Measurements from ENCODE around the gene MRFAP1L1.

DNA sequence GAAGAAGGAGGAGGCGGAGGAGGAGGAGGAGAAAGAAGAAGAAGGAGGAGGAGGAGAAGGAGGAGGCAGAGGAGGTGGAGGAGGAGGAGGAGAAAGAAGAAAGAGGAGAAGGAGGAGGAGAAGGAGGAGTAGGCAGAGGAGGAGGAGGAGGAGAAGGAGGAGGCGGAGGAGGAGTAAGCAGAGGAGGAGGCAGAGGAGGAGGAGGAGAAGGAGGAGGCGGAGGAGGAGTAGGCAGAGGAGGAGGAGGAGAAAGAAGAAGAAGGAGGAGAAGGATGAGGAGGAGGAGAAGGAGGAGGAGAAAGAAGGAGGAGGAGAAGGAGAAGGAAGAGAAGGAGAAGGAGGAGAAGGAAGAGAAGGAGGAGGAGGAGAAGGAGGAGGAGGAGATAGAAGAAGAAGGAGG is 49.2 kb downstream of the MRFAP1L1 start:
- TF ChIP-seq TAF1 (conservative IDR thresholded peaks at IDR 0.05) (no peak), GABPA (IDR thresholded peaks at IDR 0.05 in 1 of 2, conservative IDR thresholded peaks at IDR 0.05 in 1 of 2) (no peak), JUND (IDR thresholded peaks at IDR 0.05) (no peak), EGR1 (IDR thresholded peaks at IDR 0.05; ENCODE audit: low read depth in 2 of 2) (no peak)
- TF ChIP-seq, protein P1, sequence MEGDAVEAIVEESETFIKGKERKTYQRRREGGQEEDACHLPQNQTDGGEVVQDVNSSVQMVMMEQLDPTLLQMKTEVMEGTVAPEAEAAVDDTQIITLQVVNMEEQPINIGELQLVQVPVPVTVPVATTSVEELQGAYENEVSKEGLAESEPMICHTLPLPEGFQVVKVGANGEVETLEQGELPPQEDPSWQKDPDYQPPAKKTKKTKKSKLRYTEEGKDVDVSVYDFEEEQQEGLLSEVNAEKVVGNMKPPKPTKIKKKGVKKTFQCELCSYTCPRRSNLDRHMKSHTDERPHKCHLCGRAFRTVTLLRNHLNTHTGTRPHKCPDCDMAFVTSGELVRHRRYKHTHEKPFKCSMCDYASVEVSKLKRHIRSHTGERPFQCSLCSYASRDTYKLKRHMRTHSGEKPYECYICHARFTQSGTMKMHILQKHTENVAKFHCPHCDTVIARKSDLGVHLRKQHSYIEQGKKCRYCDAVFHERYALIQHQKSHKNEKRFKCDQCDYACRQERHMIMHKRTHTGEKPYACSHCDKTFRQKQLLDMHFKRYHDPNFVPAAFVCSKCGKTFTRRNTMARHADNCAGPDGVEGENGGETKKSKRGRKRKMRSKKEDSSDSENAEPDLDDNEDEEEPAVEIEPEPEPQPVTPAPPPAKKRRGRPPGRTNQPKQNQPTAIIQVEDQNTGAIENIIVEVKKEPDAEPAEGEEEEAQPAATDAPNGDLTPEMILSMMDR (IDR thresholded peaks at IDR 0.05; ENCODE audit: low read depth, low read length, missing input control): no peak
